Measurements from ENCODE around the gene ZNF584.

The ZNF584 gene

DNA sequence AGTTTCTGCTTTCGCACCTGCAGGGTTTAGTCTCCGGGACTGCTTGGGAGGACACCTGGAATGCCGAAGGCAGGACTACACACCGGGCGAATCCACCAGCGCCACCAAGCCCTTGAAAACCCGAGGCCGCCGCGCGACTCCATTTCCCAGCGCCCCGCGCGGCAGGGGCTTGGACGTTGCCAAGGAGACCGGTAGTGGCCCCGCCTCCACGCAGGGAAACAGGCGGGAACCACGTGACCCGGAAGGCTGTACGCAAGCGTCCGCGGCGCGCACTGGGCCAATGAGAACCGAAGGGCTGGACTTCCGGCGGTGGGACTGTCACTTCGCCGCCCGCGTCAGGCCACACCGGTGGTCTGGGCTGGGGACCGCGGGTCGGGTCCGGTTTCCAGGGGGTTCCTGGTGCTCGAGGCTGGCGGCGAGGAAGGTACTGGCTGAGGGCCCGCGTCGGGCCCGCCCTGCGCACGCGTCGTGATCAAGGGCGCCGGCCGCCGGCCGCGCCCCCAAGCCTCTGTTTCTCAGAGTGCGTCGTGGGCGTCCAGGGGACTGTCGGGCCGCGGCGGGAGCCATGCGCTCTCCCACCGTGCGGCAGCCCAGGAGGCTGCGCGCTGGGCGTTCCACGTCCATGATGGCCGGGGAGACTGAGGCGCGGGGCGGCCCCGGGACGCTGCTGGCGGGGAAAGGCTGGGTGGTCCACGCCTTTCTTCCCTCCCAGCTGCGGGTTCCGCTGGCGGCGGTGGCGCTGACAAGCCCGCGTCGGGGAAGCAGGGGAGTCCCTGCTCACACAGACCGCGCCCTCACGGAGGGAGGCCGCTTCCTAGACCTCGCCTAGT is 58.5 kb downstream of the ZNF584 start, which contains the start of gene ZNF324:
TSS of gene ZNF324 (plus strand) at position 321 of the 830 bp plus-strand sequence. CDS start 2,106 bp downstream, outside the sequence.
- DNase-seq, result peak; percentile 99

Data from hematopoietic multipotent progenitor cell treated with erythropoietin and hydrocortisone succinate and interleukin-3 and kit ligand, for 6 days (in vitro differentiated cells).